Measurements from ENCODE around the gene AGO1.
A peak's percentile ranks its signal among the peaks of the same experiment; 100 is the strongest.
"Not testable (repeated sequence)": the region's sequence is repeated elsewhere in the genome, so short reads cannot be mapped to it uniquely, and the experiment has no call there.

Gene AGO1

DNA sequence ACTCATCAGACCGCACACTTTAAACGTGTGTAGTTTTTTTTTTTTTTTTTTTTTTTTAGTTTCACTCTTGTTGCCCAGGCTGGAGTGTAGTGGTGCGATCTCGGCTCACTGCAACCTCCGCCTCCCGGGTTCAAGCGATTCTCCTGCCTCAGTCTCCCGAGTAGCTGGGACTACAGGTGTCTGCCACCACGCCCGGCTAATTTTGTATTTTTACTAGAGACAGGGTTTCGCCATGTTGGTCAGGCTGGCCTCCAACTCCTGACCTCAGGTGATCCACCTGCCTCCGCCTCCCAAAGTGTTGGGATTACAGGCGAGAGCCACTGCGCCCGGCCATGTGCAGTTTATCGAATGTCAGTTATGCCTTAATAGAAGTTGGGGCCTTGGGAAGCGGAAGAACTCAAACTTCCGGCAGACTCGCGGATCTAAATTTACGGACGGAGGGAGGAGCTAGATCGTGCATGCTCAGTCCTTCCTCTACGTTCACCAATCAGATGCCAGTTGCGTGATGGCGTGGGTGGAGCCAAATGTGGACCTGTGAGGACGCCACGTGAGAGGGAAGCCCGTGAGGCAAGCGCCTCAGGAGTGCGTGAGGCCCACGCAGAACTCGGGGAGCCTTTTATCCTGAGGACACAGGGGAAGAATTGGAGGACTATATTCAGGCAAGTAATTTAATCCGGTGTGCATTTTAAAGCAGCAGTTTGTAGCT is 13.6 kb upstream of the AGO1 start:
- DNase-seq (ENCODE audit: low read depth), result not testable (repeated sequence)

DNA sequence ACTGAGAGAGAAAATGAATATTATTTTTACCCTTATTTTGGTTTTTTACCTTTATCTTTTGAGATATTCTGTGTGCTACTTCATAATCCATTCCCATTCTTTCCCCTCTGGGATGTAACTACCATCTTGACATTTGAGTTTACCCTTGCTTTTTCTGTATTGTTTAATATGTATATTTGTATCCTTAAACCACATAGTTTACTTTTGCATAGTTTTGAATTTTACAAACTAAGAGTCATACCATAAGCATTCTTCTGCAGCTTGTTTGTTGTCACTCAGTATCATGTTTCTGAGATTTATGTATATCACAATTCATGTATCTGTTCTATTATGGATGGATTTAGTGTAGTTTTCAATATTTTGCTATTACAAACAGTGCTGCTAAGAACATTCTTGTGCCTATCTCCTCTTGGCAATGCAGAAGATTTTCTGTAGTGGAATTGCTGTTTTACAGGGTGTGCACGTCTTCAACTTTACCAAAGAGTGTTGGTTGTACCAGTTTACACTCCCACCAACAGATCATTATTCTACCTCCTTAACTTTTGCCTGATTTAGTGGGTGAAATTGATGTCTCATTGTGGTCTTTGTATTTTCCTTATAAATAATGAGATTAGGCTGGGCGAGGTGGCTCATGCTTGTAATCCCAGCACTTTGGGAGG is 12.2 kb upstream of the AGO1 start:
- no peak for DNase-seq (ENCODE audit: low read depth)

DNA sequence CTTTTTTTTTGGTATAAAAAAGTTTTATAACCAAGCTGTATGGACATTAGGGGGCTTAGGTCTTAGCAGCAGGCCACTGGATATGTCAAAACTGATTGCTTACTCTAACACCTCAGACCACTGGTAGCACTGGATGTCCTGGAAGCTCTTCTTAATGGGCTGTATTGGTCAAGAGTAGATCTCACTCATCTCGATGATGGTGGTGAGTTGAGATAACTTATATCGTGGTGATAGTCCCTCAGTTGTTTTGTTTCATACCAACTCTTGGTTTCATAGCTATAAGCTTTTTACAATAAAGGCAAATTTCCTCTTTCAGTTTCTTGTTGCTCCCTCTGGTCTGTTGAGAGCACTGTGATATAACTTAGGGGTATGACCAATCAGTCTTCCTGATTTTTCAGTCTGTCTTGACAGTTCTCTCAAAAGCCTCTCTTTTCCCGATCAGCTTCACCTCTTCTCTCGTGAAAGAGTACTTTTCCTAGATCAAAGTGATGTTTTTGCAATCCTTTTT is 9.7 kb upstream of the AGO1 start:
- DNase-seq (ENCODE audit: low read depth), result no peak

DNA sequence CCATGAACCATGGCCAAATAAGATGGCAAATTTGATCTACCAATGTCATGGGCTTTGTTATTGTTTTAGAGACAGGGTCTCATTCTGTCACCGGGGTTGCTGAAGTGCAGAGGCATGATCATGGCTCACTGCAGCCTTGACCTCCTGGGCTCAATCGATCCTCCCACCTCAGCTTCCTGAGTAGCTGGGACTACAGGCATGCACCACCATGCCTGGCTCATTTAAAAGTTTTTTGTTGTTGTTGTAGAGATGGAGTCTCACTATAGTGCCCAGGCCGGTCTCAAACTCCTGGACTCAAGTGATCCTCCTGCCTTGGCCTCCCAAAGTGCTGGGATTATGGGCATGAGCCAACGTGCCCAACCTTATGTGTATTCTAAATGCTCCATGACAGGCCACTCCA is 8.9 kb upstream of the AGO1 start:
- DNase-seq (ENCODE audit: low read depth), result not testable (repeated sequence)

DNA sequence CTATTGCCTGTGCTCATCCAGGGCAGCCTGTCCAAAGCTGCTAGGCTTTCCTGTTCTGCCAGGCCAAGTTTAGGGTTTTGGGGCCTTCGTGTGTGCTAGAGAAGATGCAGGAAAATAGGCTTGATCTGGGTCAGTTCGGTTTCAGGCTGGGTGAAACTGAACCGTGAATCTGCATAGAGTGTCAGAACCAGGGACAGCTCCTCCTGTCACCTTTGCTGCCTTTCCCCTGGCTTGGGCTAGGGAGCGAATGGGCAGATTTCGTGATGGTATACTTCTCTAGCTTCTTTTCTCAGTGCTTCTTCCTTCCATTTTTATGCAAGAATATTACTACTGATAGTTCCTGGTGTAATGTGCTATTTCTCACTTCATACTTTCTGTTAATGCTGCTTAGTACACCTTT is 6.0 kb upstream of the AGO1 start:
- DNase-seq (ENCODE audit: low read depth), result no peak

DNA sequence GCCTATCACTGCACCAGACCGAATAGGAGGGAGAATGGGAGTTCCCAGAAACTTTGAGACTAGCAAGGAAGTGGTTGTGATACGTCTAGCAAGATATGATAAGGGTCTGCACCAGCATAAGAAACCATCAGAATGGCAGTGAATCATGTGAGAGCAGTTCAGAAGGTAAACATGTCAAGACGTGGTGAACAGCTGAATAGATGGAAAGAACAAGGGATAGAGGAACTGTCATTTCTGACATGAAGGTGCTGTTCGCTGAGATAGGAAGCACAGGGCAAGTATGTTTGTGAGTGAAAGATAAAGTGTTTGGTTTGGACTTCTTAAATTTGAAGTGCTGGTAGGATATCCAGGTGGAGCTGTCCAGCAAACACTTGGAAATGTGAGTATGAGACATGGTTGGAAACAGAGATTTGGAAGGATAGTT is 1.1 kb upstream of the AGO1 start:
- no peak for DNase-seq (ENCODE audit: low read depth)

DNA sequence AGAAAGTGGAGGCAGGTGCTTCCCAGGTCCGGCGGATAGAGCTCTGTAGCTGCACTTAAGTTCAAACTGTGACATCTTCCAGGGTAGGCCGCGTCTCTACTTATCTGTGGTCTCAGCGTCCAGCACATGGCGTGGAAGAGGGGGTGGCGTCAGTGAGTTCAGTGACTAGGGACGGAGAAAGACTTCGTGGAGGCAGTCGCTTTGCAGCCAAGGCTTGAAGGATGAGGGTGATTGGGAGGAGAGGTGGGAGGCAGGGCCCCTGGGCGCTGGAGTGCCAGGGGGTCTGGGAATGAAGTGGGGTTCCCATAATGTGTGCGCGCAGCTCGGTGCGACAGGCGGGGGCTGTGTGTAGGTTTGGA is 444 bp upstream of the AGO1 start:
- no peak for DNase-seq (ENCODE audit: low read depth)

DNA sequence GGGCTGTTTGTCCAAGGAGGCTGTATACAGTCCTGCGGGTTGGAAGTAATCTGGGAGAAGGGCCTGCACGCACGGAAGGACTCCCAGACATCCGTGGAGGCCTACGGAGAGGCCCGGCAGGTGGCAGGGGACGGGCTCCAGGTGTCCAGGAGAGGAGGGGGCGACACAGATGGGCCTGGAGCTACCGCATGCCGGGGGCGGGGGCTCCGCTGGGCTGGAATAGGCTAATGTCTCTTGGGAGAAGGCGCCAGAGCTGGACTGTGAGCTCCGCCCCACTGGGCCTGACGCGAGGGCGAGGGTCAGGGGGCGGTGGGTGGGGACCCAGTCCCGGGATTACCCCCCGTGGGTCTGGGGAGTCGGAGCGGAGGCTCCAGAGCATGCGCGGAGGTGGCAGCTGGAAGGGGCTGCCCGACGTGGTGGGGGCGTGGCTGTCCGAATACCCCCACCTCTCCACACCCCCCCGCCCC is 659 bp downstream of the AGO1 start:
- no peak for DNase-seq (ENCODE audit: low read depth)

DNA sequence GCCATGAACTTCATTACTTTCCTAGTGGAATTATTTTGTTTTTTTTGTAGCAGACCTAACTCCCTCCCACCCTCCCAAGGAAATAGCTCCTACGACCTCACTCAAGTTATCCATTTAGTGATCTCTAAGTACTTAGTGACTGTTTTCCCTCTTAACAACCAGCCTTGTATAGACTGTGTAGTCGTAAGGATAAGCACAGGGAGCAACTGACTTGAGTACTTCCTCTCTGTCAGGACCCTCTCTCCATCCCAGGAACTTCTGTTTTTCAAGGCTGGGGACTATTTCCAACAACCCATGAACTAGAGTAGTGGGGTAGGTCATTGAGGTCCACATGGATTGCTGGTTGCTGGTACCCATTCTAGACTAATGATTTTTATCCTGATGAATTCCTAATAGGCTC is 1.9 kb downstream of the AGO1 start:
- DNase-seq (ENCODE audit: low read depth), result no peak

DNA sequence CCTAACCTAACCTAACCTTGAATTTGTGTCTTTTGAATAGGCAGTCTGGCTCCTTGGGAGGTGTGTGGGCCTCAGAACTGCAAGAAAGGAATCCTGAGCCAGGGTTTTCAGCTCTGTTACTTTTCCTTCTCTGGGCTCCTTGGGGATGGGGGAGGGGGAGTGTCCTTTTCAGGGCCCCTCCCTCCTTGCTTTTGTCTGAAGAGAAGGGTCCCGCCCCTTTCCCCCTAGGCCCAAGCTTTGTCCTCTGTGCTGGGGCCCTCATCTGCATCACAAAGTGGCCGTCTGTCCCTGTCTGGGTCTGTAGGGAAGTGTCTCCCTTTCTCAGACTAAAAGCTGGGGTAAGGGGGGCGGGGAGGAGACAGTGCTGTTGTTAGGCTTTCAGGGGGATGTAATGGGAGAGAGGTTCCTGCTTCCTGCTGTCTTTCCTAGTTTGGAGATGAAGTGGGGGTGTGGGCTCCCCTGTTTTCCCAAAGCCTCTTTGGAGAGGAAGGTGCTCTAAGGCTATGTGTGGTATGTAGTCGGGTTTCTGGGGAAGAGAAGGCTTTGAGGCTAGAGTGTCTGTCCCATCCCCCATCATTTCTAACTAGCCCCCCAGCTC is 3.1 kb downstream of the AGO1 start:
- DNase-seq (ENCODE audit: low read depth), result no peak

DNA sequence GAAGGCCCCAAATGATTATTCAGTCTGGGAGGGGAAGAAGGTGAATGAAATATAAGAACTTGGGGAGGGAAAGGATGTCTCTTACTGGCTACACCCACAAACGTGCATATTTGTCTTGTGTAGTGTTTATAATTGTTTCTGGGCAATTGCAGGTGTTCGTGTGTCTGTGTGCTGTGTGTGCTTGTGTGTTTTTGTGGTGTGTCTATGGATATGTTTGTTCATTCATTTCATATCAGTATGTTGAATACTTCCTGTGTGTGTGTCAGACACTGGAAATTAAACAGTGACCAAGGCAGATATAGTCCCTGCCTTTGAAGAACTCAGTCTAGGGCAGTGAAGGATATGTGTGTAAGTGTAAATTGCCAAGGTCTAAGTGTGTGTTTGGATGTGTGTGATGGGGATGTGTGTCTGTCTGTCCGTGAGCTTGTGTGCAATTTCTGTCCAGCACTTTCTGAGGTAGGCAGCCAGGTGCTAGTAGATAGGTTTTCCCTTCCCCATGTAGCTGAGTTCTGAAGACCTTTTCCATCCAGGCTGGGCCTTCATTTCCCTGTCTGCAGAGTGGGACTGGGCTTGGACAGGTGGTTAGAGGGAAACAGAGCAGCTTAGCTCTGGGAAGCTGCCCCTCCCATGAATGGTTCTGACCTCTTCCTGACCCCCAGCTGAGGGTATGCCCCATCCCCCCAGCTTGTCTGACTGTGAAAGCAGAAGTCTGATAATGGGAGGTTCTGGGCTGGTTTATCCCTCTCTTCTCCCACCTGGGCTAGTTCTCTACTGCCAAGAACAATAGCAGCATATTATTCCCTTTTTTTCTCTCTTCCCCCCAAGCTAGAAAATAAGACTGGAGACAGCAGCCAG is 3.8 kb downstream of the AGO1 start:
- no peak for DNase-seq (ENCODE audit: low read depth)

DNA sequence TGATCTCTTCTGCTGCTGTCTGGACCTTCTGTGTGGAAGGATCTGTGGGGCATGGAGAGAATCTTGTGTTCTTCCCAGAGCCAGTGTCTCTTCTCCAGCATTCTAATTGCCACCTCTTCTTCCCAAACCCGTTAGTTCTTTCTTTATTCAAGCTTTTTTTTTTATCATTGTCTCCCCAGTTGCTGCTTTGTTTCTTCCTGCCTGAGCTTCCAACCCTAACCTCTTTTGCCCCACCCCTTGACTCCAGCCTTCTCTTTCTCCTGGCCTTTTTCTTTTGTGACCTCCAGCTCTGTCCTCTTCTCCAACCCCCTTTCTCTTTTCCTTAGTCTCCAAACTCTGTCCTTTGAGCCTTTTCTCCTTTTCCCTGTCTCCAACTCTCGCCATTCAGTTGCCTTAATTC is 4.5 kb downstream of the AGO1 start:
- DNase-seq (ENCODE audit: low read depth), result no peak

DNA sequence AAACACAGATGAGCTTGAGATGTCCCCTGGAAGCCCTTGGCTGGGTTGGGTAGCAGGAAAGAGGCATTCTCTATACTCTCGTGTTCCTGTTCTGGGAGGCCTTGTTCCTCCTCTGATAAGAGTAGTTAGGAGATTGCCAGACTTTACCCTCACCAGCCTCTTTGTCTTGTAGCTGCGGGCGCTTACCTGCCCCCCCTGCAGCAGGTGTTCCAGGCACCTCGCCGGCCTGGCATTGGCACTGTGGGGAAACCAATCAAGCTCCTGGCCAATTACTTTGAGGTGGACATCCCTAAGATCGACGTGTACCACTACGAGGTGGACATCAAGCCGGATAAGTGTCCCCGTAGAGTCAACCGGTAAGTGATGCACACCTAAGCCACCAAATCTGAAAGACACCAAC is 5.2 kb downstream of the AGO1 start:
- no peak for DNase-seq (ENCODE audit: low read depth)

DNA sequence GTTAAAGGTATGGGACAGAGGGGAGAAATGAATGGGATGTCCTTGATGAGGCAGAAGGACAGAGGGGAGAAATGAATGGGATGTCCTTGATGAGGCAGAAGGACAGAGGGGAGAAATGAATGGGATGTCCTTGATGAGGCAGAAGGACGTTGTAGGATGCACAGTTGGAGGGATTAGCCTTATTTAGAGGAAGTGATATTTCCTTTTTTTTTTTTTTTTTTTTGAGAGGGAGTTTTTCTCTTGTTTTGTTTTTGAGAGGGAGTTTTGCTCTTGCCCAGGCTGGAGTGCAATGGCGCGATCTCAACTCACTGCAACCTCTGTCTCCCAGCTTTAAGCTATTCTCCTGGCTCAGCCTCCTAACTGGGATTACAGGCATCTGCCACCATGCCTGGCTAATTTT is 6.0 kb downstream of the AGO1 start:
- DNase-seq (ENCODE audit: low read depth), result not testable (repeated sequence)

DNA sequence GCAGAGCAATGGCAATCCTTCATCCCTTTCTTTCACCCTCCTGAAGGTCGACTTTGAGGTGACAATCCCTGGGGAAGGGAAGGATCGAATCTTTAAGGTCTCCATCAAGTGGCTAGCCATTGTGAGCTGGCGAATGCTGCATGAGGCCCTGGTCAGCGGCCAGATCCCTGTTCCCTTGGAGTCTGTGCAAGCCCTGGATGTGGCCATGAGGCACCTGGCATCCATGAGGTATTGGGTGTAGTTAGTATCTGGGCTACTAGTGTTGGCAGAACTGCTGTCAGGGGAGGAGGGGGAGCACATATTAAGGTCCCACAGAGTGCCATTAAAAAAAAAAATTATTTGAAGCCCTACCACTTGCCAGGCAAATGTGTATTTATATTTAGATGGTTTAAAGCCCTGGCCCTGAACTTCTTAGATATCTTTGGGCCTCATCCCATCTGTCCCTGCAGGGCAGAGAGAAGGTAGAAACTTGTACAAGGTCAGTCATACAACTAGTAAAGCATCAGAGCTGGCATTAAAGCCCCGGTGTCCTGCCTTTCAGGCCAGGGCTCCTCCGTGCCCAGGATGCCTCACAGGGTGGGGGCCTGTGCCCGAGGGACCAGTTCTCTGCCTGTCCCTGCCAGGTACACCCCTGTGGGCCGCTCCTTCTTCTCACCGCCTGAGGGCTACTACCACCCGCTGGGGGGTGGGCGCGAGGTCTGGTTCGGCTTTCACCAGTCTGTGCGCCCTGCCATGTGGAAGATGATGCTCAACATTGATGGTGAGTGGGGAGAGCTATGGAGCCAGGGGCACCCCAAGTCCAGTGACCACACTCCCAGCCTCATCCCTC is 10.3 kb downstream of the AGO1 start:
- no peak for DNase-seq (ENCODE audit: low read depth)

DNA sequence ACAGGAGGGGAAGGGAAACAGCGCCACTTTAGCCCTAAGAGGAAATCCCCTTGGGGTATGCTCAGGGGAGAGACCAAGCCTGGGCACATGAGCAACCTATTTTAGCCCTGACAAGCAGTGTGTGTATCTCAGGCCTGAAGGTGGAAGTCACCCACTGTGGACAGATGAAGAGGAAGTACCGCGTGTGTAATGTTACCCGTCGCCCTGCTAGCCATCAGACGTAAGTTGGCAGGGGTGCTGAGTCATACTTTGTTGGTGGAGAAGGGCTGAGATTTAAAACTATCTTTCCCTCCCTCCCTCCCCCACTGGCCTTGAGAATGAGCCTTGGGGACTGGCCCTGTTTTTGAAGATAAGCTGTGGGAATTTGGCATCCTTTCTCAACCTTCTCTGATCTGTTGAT is 11.2 kb downstream of the AGO1 start:
- DNase-seq (ENCODE audit: low read depth), result peak; percentile 19

DNA sequence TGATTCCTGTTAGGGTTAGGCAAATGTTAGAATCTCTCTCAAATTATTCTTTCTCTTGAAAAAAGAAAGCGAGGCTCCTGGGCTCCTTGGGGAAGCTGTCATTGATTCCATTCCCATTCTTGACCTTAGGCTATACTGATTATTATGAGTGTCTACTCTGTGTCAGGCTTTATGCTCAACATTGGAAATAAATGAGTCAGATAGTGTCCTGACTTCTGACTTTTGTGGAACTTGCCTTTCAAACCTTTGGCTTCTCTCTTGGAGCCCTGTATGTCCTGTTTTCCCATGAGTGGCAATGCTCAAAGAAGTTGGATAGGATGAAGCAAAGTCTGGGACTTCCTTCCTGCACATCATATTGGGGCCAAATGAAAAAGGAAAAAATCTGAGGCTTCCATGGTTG is 11.6 kb downstream of the AGO1 start:
- DNase-seq (ENCODE audit: low read depth), result no peak

DNA sequence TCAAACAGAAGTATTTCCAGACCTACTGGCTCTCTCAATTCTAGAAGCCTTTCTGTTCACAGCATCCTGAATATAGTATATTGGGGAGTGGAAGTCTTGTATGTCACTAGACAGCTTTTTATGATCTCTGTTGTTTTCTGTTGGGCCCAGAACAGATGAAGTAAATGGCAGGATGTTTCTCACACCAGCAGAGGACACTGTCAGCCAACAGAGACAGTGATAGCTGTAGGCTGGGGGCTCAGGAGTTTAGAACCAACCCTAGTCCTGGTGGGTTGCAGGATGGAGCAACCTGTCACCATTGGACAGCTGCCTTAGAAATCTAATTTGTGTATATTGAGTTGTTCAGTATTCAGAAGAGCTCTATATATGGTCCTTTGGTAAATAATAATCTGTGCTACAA is 16.9 kb downstream of the AGO1 start:
- DNase-seq (ENCODE audit: low read depth), result no peak

DNA sequence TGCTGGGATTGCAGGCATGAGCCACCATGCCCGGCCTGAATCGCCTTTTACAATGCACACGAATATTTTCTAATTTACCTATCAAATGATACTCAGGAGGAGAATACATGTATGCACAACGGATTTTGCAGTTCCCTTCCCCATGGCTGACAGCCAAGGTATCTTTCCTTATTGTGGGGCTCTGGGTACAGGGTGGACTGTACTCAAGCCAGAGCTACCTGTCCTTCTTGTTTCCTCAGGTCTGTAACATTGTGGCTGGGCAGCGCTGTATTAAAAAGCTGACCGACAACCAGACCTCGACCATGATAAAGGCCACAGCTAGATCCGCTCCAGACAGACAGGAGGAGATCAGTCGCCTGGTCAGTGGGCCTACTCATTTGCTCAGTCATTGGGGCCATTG is 18.2 kb downstream of the AGO1 start:
- DNase-seq (ENCODE audit: low read depth), result no peak

DNA sequence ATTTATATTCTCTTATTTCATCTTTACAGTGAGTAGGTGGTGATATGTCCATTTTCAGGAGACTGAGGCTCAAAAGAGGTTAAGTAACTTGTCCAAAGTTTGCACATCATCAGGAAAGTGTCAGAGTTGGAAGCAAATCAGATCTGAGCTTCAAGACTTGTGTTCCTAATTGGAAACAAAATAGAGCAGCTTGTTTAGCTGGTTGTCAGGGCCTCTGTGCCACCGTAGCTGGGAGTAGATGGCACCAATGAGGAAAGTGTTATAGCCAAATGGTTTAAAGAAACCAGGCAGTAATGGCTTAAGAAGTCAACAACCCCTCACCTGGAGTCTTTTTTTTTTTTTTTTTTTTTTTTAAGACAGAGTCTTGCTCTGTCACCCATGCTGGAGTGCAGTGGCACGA is 19.7 kb downstream of the AGO1 start:
- no peak for DNase-seq (ENCODE audit: low read depth)

DNA sequence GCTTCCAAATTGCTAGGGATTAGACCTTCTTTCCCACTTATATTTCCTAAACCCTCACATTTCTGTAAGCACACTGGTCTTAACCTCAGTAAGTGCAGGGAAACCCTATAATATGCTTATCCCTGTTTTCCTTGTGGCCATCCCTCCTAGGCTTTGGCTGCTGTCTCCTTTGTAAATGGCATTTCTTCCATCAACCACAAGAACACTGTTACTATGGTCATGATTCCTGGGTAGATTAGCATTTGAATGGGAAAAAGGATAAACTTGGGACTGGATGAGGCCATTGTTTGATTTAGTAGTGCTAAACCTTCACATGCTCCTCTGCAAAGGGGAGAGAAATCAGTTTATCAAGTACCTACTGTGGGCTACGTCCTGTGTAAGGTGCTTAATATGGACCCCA is 31.7 kb downstream of the AGO1 start:
- DNase-seq (ENCODE audit: low read depth), result no peak

DNA sequence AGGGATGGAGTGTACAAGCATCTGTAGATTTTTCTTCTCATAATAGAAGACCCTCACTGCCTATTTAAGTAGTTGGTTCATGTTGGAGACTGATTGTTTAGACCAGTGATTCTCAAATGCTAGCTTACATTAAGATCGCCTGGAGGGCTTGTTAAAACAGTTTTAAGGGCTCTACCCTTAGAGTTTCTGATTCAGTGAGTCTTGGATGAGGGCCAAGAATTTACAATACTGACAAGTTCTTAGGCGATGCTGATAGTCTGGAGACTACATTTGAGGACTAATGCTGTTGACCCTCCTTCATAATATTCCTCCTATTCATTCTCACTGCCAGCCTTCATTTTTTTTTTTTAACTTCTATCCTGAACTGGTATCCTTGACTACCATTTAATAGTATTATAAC is 32.7 kb downstream of the AGO1 start:
- no peak for DNase-seq (ENCODE audit: low read depth)

Measured in non-pigmented ciliary epithelial cell (primary cell).